NCI-H2029 treated with DMSO at 0.1 percent for 48 hours (cell line): ENCODE results near the gene JARID2.

Experiments
- DNase-seq: peaks from one replicate; lab custom pipeline; 2025; lab: John Stamatoyannopoulos, UW

Gene JARID2

GRCh38 chr6:15246666-15247499 is 1.0 kb downstream of the JARID2 start:
- DNase-seq, result peak; percentile 36

- peak; percentile 48 for DNase-seq
Observed at GRCh38 chr6:15247500-15248450, 1.9 kb downstream of the JARID2 start.

GRCh38 chr6:15248451-15249370 is 2.8 kb downstream of the JARID2 start:
- DNase-seq, result peak; percentile 83

GRCh38 chr6:15249371-15250019 is 3.6 kb downstream of the JARID2 start:
- DNase-seq, result no peak

- DNase-seq, result no peak
Observed at GRCh38 chr6:15250187-15251168, 4.6 kb downstream of the JARID2 start.

GRCh38 chr6:15252195-15252594 is 6.3 kb downstream of the JARID2 start:
- DNase-seq, result no peak

GRCh38 chr6:15253203-15254022 is 7.5 kb downstream of the JARID2 start:
- DNase-seq, result no peak

- no peak for DNase-seq
Observed at GRCh38 chr6:15254070-15254975, 8.5 kb downstream of the JARID2 start.

- no peak for DNase-seq
Observed at GRCh38 chr6:15255481-15255880, 9.6 kb downstream of the JARID2 start.

- DNase-seq, result no peak
Observed at GRCh38 chr6:15255909-15256395, 10.1 kb downstream of the JARID2 start.

- DNase-seq, result no peak
Observed at GRCh38 chr6:15256538-15257271, 10.8 kb downstream of the JARID2 start.

- DNase-seq, result no peak
Observed at GRCh38 chr6:15257357-15258132, 11.7 kb downstream of the JARID2 start.

- DNase-seq, result no peak
Observed at GRCh38 chr6:15259766-15260098, 13.9 kb downstream of the JARID2 start.

- no peak for DNase-seq
Observed at GRCh38 chr6:15260099-15260821, 14.4 kb downstream of the JARID2 start.

- DNase-seq, result no peak
Observed at GRCh38 chr6:15263780-15264374, 18.0 kb downstream of the JARID2 start.
